ENCODE data around the gene MACROH2A2. TPM values are rescaled to one million over a fixed set of nuclear protein-coding genes. Genes with fewer than 3 reads are reported as not detected.
A peak's percentile ranks its signal among the peaks of the same experiment; 100 is the strongest.

MACROH2A2 gene
- total and polyA plus RNA-seq, 2 experiments from 2014 or later, result 11.6 to 16.2 TPM

GRCh38 chr10:70124918-70125317, 72.3 kb downstream of the MACROH2A2 start (continued):
- TF ChIP-seq CTCF (conservative IDR thresholded peaks at IDR 0.05; ENCODE audit: low read depth in 2 of 2) (no peak), ETS1 (IDR thresholded peaks at IDR 0.05) (no peak), CREB1 (CRISPR knock-in tag; IDR thresholded peaks at IDR 0.05; ENCODE audit: low read depth) (no peak), EZH2 (IDR thresholded peaks at IDR 0.05; ENCODE audit: low read depth, unreplicated experiment) (no peak)

GRCh38 chr10:70125918-70126552, 73.4 kb downstream of the MACROH2A2 start:
- Histone ChIP-seq H3K4me2 (no peak overlapping the region), H3K27ac (ENCODE audit: low read depth) (no peak overlapping the region), H3K9me2 (ENCODE audit: insufficient read depth) (no peaks in the 10 kb centered on the region), H3K27me3 (ENCODE audit: insufficient read depth) (0 out of 2 replicates have a peak, but pooled peaks cover 2% of the 10 kb centered on the region), H3F3A (replicated peaks; ENCODE audit: low read depth) (no peaks in the 10 kb centered on the region), H3K36me3 (ENCODE audit: insufficient read depth) (no peaks in the 10 kb centered on the region), H2AFZ (no peak overlapping the region), H3K79me2 (replicated peaks; ENCODE audit: insufficient read depth) (no peaks in the 10 kb centered on the region), H4K20me1 (replicated peaks; ENCODE audit: insufficient read depth) (no peaks in the 10 kb centered on the region; the same call in 1 of the 2 replicates), H3K4me3 (no peak overlapping the region), H3K4me1 (ENCODE audit: insufficient read depth) (no peaks in the 10 kb centered on the region)
- DNase-seq (ENCODE audit: low spot score) (no peak), ATAC-seq (peak; percentile 82)
- peaks cover 3% of the 10 kb centered on the region; the same call in 1 of the 3 replicates for H3K36me3 Mint-ChIP-seq (ENCODE audit: low read depth)
- H3K27me3 Mint-ChIP-seq (ENCODE audit: insufficient read depth, low read depth, poor library complexity), result peaks cover 3% of the 10 kb centered on the region
- H3K4me1 Mint-ChIP-seq, result no peaks in the 10 kb centered on the region
- peaks cover 3% of the 10 kb centered on the region; the same call in 1 of the 3 replicates for H3K9me3 Mint-ChIP-seq
- H3K27ac Mint-ChIP-seq, result no peak overlapping the region
- H3K4me3 Mint-ChIP-seq, result no peak overlapping the region
- TF ChIP-seq EZH2 (IDR thresholded peaks at IDR 0.05; ENCODE audit: low read depth, unreplicated experiment), result no peak
- no peak for TF ChIP-seq STAT1 (IDR thresholded peaks at IDR 0.05; ENCODE audit: unreplicated experiment)
- TF ChIP-seq ZNF331 (CRISPR knock-in tag; IDR thresholded peaks at IDR 0.05; ENCODE audit: low read depth), result no peak
- TF ChIP-seq ZNF114 (CRISPR knock-in tag; IDR thresholded peaks at IDR 0.05), result no peak
- no peak for TF ChIP-seq JUNB (IDR thresholded peaks at IDR 0.05; ENCODE audit: unreplicated experiment)
- TF ChIP-seq CTCF (conservative IDR thresholded peaks at IDR 0.05; ENCODE audit: low read depth in 2 of 2), result no peak
- no peak for TF ChIP-seq CREB1 (CRISPR knock-in tag; IDR thresholded peaks at IDR 0.05; ENCODE audit: low read depth)
- no peak for TF ChIP-seq NANOG (IDR thresholded peaks at IDR 0.05; ENCODE audit: borderline replicate concordance)
- no peak for TF ChIP-seq ETS1 (IDR thresholded peaks at IDR 0.05)
- TF ChIP-seq EZH2phosphoT487 (IDR thresholded peaks at IDR 0.05; ENCODE audit: unreplicated experiment), result no peak
- TF ChIP-seq POLR2AphosphoS5 (IDR thresholded peaks at IDR 0.05; ENCODE audit: low read depth), result no peak

Data from GM23338 (cell line).